ENCODE results near the gene CEP19. TPM values are rescaled to one million over a fixed set of nuclear protein-coding genes. Genes with fewer than 3 reads are reported as not detected.
"Not testable (repeated sequence)": the region's sequence is repeated elsewhere in the genome, so short reads cannot be mapped to it uniquely, and the experiment has no call there.

CEP19 gene
- total RNA-seq (2014; rRNA removed; shearing (Covaris generic); ENCODE audit: low replicate concordance): 2.6 and 4.0 TPM in 2 replicates

- DNase-seq: peak; percentile 97
These were observed at the start of gene CEP19, which contains the start of gene PIGX for GRCh38 chr3:196711838-196712513. Gene CEP19, minus strand, starts transcription at chr3:196712250. Its CDS starts 3,593 bp downstream, at chr3:196708657. Gene PIGX, plus strand, starts transcription at chr3:196712377.

GRCh38 chr3:196757876-196758739 is 46.1 kb upstream of the CEP19 start:
- no peak overlapping the region for H3K4me3 ChIP-seq (ENCODE audit: low read length)

More at GRCh38 chr3:196711838-196712513, at the start of gene CEP19, which contains the start of gene PIGX:
- H3K9me2 ChIP-seq (replicated peaks; ENCODE audit: insufficient read depth, low read length): no peaks in the 10 kb centered on the region
- peak within 1 kb of the TSS; percentile 100 for H3K4me2 ChIP-seq (ENCODE audit: low read depth, low read length, poor library complexity, severe bottlenecking)
- peak within 1 kb of the TSS; percentile 100 for H2AFZ ChIP-seq (ENCODE audit: low read length)
- H4K20me1 ChIP-seq (ENCODE audit: insufficient read depth, low read depth, low read length): no peaks in the 10 kb centered on the region
- H3K4me1 ChIP-seq (ENCODE audit: low read length): peaks cover 30% of the 10 kb centered on the region
- H3K9ac ChIP-seq (ENCODE audit: low read length): peak within 1 kb of the TSS; percentile 83
- H3K79me2 ChIP-seq (ENCODE audit: low read length): peaks cover 38% of the 10 kb centered on the region
- no peaks in the 10 kb centered on the region for H3K9me3 ChIP-seq (ENCODE audit: low read length)
- no peaks in the 10 kb centered on the region for H3K36me3 ChIP-seq (ENCODE audit: insufficient read depth, low read length)
- H3K27ac ChIP-seq (ENCODE audit: low read length): peak within 1 kb of the TSS; percentile 50
- peak within 1 kb of the TSS; percentile 84 for H3K4me3 ChIP-seq (ENCODE audit: low read length)
- H3K27me3 ChIP-seq (ENCODE audit: low read length): no peaks in the 10 kb centered on the region

GRCh38 chr3:196756732-196757131 is 44.7 kb upstream of the CEP19 start:
- peak; percentile 62 for DNase-seq
- no peak overlapping the region for H2AFZ ChIP-seq (ENCODE audit: low read length)
- peaks cover 64% of the 10 kb centered on the region for H3K36me3 ChIP-seq (ENCODE audit: insufficient read depth, low read length)
- no peak overlapping the region for H3K9ac ChIP-seq (ENCODE audit: low read length)
- no peaks in the 10 kb centered on the region for H3K4me1 ChIP-seq (ENCODE audit: low read length)
- H3K27ac ChIP-seq (ENCODE audit: low read length): no peak overlapping the region
- H3K4me2 ChIP-seq (ENCODE audit: low read depth, low read length, poor library complexity, severe bottlenecking): no peak overlapping the region
- H3K9me2 ChIP-seq (replicated peaks; ENCODE audit: insufficient read depth, low read length): no peaks in the 10 kb centered on the region
- H4K20me1 ChIP-seq (ENCODE audit: insufficient read depth, low read depth, low read length): no peaks in the 10 kb centered on the region
- no peaks in the 10 kb centered on the region for H3K27me3 ChIP-seq (ENCODE audit: low read length)
- peaks cover 35% of the 10 kb centered on the region for H3K9me3 ChIP-seq (ENCODE audit: low read length)
- H3K79me2 ChIP-seq (ENCODE audit: low read length): peaks cover 92% of the 10 kb centered on the region
- H3K4me3 ChIP-seq (ENCODE audit: low read length): no peak overlapping the region

More at GRCh38 chr3:196757876-196758739, 46.1 kb upstream of the CEP19 start:
- no peak overlapping the region for H3K27ac ChIP-seq (ENCODE audit: low read length)
- H3K4me1 ChIP-seq (ENCODE audit: low read length): no peaks in the 10 kb centered on the region
- no peak for DNase-seq
- H3K9ac ChIP-seq (ENCODE audit: low read length): no peak overlapping the region
- peaks cover 32% of the 10 kb centered on the region for H3K9me3 ChIP-seq (ENCODE audit: low read length)
- no peaks in the 10 kb centered on the region for H3K27me3 ChIP-seq (ENCODE audit: low read length)
- peaks cover 86% of the 10 kb centered on the region for H3K79me2 ChIP-seq (ENCODE audit: low read length)
- no peak overlapping the region for H2AFZ ChIP-seq (ENCODE audit: low read length)
- H3K36me3 ChIP-seq (ENCODE audit: insufficient read depth, low read length): peaks cover 51% of the 10 kb centered on the region
- H4K20me1 ChIP-seq (ENCODE audit: insufficient read depth, low read depth, low read length): peaks cover 4% of the 10 kb centered on the region
- no peak overlapping the region for H3K4me2 ChIP-seq (ENCODE audit: low read depth, low read length, poor library complexity, severe bottlenecking)
- no peaks in the 10 kb centered on the region for H3K9me2 ChIP-seq (replicated peaks; ENCODE audit: insufficient read depth, low read length)

- H3K4me3 ChIP-seq (ENCODE audit: low read length): no peak overlapping the region
- H3K9me3 ChIP-seq (ENCODE audit: low read length): peaks cover 35% of the 10 kb centered on the region
- no peak overlapping the region for H3K27ac ChIP-seq (ENCODE audit: low read length)
- peaks cover 98% of the 10 kb centered on the region for H3K79me2 ChIP-seq (ENCODE audit: low read length)
- no peaks in the 10 kb centered on the region for H3K27me3 ChIP-seq (ENCODE audit: low read length)
- DNase-seq: no peak
- no peak overlapping the region for H3K9ac ChIP-seq (ENCODE audit: low read length)
- H2AFZ ChIP-seq (ENCODE audit: low read length): no peak overlapping the region
- peaks cover 84% of the 10 kb centered on the region for H3K36me3 ChIP-seq (ENCODE audit: insufficient read depth, low read length)
- H3K4me2 ChIP-seq (ENCODE audit: low read depth, low read length, poor library complexity, severe bottlenecking): no peak overlapping the region
- H4K20me1 ChIP-seq (ENCODE audit: insufficient read depth, low read depth, low read length): 0 out of 2 replicates have a peak, but pooled peaks cover under 1% of the 10 kb centered on the region
- no peaks in the 10 kb centered on the region for H3K9me2 ChIP-seq (replicated peaks; ENCODE audit: insufficient read depth, low read length)
- H3K4me1 ChIP-seq (ENCODE audit: low read length): no peaks in the 10 kb centered on the region
These were observed 42.3 kb upstream of the CEP19 start for GRCh38 chr3:196754091-196754981.

- peaks cover 35% of the 10 kb centered on the region for H3K9me3 ChIP-seq (ENCODE audit: low read length)
- no peak overlapping the region for H3K27ac ChIP-seq (ENCODE audit: low read length)
- peaks cover 3% of the 10 kb centered on the region; the same call in 1 of the 2 replicates for H4K20me1 ChIP-seq (ENCODE audit: insufficient read depth, low read depth, low read length)
- H3K4me1 ChIP-seq (ENCODE audit: low read length): no peaks in the 10 kb centered on the region
- H3K79me2 ChIP-seq (ENCODE audit: low read length): peaks cover 98% of the 10 kb centered on the region
- peaks cover 90% of the 10 kb centered on the region for H3K36me3 ChIP-seq (ENCODE audit: insufficient read depth, low read length)
- H3K27me3 ChIP-seq (ENCODE audit: low read length): no peaks in the 10 kb centered on the region
- no peak for DNase-seq
- H3K4me3 ChIP-seq (ENCODE audit: low read length): no peak overlapping the region
- H3K9ac ChIP-seq (ENCODE audit: low read length): no peak overlapping the region
- H3K4me2 ChIP-seq (ENCODE audit: low read depth, low read length, poor library complexity, severe bottlenecking): no peak overlapping the region
- H3K9me2 ChIP-seq (replicated peaks; ENCODE audit: insufficient read depth, low read length): no peaks in the 10 kb centered on the region
- H2AFZ ChIP-seq (ENCODE audit: low read length): no peak overlapping the region
These were observed 41.2 kb upstream of the CEP19 start for GRCh38 chr3:196753201-196753600.

- no peaks in the 10 kb centered on the region for H3K27me3 ChIP-seq (ENCODE audit: low read length)
- no peak for DNase-seq
- H4K20me1 ChIP-seq (ENCODE audit: insufficient read depth, low read depth, low read length): peaks cover 3% of the 10 kb centered on the region; the same call in 1 of the 2 replicates
- no peak overlapping the region for H2AFZ ChIP-seq (ENCODE audit: low read length)
- no peak overlapping the region for H3K9ac ChIP-seq (ENCODE audit: low read length)
- no peak overlapping the region for H3K4me3 ChIP-seq (ENCODE audit: low read length)
- H3K79me2 ChIP-seq (ENCODE audit: low read length): peaks cover 98% of the 10 kb centered on the region
- peaks cover 94% of the 10 kb centered on the region for H3K36me3 ChIP-seq (ENCODE audit: insufficient read depth, low read length)
- H3K4me2 ChIP-seq (ENCODE audit: low read depth, low read length, poor library complexity, severe bottlenecking): no peak overlapping the region
- H3K27ac ChIP-seq (ENCODE audit: low read length): no peak overlapping the region
- H3K9me3 ChIP-seq (ENCODE audit: low read length): peaks cover 18% of the 10 kb centered on the region
- H3K9me2 ChIP-seq (replicated peaks; ENCODE audit: insufficient read depth, low read length): no peaks in the 10 kb centered on the region
- no peaks in the 10 kb centered on the region for H3K4me1 ChIP-seq (ENCODE audit: low read length)
These were observed 37.1 kb upstream of the CEP19 start for GRCh38 chr3:196749125-196749524.

GRCh38 chr3:196743569-196743968 is 31.5 kb upstream of the CEP19 start:
- not testable (repeated sequence) for H2AFZ ChIP-seq (ENCODE audit: low read length); DNase-seq; H3K9ac ChIP-seq (ENCODE audit: low read length); H3K27me3 ChIP-seq (ENCODE audit: low read length); H3K4me3 ChIP-seq (ENCODE audit: low read length); H3K27ac ChIP-seq (ENCODE audit: low read length); H3K9me2 ChIP-seq (replicated peaks; ENCODE audit: insufficient read depth, low read length); H3K9me3 ChIP-seq (ENCODE audit: low read length); H3K4me2 ChIP-seq (ENCODE audit: low read depth, low read length, poor library complexity, severe bottlenecking)
- Histone ChIP-seq H3K36me3 (ENCODE audit: insufficient read depth, low read length) (peaks cover 53% of the 10 kb centered on the region), H3K79me2 (ENCODE audit: low read length) (peaks cover 88% of the 10 kb centered on the region), H4K20me1 (ENCODE audit: insufficient read depth, low read depth, low read length) (peaks cover 16% of the 10 kb centered on the region), H3K4me1 (ENCODE audit: low read length) (peaks cover 11% of the 10 kb centered on the region)

Data from Karpas-422 (cell line).